ENCODE data around the gene CCDC88C.

The CCDC88C gene

GRCh38 chr14:91343051-91343450 lies 74.6 kb downstream of the CCDC88C start:
- DNase-seq (ENCODE audit: low read depth), result no peak

GRCh38 chr14:91342206-91342760 lies 75.3 kb downstream of the CCDC88C start:
- no peak for DNase-seq (ENCODE audit: low read depth)

DNA sequence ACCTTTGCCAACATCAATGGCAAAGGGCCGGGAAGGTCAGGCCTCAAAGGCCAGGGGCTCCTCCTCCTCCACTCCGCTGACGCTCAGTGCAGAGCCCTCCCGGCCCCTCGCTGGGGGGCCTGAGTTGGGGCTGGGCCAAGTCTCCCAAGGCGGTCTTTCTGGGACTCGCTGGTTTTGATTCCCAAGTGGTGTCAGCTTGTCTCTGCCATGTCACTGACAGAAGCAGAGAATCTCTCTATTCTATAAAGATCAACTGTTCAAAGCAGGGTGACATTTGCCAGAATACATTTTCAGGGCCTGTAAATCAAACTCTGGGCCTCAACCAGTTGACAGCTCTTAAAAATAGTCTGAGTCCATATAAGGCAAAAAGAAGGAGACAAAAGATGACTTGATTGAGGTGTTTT lies 75.9 kb downstream of the CCDC88C start:
- no peak for DNase-seq (ENCODE audit: low read depth)

DNA sequence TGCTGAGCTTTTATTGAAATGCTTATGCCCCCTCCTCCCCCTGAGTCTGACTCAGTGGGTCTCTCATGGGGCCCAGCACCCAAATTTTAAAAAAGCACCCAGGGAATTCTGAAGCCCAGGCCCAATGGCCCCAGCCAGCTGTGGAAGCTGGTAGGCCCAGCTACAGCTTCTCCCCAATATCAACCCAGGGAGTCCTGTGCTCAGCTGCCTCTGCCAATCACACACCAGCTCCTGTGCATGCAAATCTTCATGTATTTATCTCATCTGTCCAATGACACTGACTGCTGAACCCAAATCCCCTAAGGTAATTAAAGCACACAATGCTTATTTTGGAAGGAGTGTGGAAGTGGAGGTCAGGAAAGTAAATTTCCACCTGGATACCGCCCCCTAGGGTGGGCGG lies 76.3 kb downstream of the CCDC88C start:
- no peak for DNase-seq (ENCODE audit: low read depth)

DNA sequence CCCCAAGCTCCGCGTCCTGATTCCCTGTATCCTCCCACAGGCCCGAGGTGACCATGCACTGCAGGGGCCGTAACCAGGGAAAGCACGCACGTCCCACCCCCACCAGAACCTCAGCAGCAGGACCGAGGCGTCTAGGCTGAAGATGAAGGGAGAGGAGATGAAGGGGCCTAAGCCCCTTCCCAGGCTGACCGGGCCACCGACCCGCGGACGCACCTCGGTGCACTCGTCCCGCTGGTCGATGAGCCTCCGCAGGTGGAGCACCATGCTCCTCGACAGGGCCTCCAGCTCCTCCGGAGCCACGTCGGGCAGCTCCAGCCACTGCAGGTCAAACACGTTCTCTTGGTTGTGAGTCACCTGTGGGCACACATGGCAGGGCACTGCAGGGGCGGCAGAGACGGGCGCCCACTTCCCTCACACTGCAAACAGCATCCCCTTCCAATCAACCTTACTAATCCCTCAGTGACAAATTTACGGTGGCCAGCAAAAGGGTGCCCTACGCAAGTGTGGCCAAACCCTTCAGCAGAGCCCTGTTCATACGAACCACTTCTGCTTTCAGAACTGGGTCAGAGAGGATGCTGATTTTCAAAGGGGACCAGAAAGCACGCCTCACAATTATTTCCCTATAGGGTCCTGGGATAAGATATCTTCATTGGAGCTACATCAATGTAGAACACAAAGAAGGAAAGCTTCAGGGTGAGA lies 77.8 kb downstream of the CCDC88C start:
- no peak for DNase-seq (ENCODE audit: low read depth)

GRCh38 chr14:91339076-91339475 lies 78.5 kb downstream of the CCDC88C start:
- DNase-seq (ENCODE audit: low read depth), result no peak

DNA sequence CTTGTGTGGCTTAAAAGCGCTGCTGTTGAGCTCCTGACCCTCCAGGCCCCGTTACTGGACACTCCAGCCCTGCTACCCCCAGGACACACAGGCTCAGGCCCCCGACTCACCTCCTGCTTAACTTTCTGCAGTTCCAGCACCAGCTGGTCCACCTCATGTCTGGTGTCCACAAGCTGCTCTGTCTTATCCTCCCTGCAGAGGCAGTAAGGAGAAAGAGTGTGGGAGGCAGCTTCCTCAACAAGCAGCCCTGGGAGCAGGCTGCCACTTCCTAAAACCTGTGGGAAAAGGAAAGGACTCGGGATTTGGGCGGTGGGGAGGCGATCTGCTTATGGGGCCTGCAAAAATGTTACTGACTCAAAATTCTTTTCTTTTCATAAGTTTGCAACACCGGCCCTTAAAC lies 79.2 kb downstream of the CCDC88C start:
- no peak for DNase-seq (ENCODE audit: low read depth)

DNA sequence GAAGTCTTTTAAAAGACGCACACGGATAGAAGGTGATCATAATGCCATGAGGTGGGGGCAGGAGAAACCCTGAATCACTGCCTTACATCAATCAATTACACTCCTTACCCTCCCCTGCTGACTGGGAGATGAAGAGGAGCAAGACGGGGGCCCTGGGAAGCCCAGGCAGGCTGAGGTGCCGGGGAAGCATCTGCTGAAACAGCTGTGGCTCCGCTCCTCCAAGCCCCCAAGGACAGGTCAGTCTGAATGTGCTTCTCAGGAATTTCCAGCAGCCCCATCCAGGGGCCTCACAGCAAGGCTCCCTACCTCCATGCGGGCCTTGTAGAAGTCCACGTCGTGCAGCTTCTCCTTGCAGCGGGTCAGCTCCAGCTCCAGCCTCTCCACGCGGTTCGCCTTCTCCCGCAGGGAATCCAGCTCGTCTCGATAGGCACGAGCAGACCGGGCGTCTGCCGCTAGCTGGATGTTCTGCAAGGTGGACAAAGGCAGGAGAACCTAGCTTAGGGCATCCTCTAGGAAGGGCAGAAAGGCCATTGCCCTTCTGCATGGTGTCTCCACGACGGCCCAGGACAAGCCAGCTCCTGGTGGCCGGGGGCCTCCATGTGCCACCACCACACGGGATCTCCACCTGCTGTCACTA lies 79.8 kb downstream of the CCDC88C start:
- no peak for DNase-seq (ENCODE audit: low read depth)

DNA sequence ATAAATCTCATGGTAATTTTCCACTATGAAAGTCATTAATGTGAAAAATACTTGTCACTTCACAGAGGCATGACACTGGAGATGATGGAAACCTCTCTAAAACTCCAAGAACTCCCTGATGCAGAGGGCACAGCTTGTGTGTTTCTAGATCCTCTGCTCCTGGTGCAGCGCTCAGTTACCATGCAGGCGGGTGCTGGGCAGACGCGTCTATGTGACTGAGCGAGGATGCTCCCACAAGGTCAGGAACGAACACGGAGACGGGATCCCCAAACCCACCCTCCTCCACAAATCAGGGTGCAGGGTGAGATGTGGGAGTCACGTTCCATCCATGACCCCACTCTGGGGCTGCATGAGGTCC lies 81.5 kb downstream of the CCDC88C start:
- DNase-seq (ENCODE audit: low read depth), result no peak

DNA sequence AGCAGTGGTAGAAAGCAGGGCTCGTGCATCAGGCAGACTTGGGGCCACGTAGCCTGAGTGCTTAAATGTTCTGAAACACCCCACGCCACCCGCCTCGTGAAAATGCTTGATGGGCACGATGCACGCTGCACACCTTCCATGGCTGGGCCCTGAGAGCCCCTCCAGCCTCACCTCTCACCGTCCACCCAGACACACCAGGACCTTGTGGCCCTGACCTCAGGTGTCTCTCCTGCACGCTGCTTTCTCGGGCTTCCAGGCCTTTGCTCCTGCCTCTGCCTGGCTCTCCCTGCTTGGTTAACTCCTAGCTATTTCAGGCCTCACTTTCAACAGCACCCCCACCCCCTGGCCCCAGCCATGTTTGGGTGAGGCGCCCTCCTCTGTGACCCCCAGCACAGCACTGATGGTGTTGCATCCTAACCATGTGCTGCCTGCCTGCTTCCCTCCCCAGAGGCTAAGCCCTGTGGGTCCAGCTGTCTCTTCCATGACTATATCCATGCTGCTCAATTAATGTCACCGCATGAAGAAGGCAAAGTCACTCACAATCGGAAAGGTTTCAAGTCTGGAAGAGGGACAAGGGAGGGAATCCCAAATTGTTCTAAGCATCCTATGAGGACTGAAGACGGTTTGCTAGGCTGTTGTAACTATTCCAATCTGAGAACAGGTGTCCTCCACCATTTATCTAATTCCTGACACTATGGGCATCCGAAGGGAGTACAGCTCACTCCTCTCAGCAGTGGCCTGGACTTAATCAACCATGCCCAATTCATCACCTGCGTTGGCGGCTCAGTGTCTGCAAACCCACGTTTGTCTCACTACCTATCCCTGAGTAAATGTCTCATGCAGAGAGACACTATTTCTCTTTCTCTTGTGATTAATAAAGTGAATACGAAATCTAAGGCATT lies 82.2 kb downstream of the CCDC88C start:
- DNase-seq (ENCODE audit: low read depth), result no peak

- no peak for DNase-seq (ENCODE audit: low read depth)
Observed at GRCh38 chr14:91333650-91334039, 84.0 kb downstream of the CCDC88C start.

GRCh38 chr14:91332986-91333649 lies 84.5 kb downstream of the CCDC88C start:
- no peak for DNase-seq (ENCODE audit: low read depth)

- DNase-seq (ENCODE audit: low read depth), result no peak
Observed at GRCh38 chr14:91332171-91332985, 85.2 kb downstream of the CCDC88C start.

- DNase-seq (ENCODE audit: low read depth), result no peak
Observed at GRCh38 chr14:91331721-91332120, 85.9 kb downstream of the CCDC88C start.

- no peak for DNase-seq (ENCODE audit: low read depth)
Observed at GRCh38 chr14:91330856-91331255, 86.8 kb downstream of the CCDC88C start.

DNA sequence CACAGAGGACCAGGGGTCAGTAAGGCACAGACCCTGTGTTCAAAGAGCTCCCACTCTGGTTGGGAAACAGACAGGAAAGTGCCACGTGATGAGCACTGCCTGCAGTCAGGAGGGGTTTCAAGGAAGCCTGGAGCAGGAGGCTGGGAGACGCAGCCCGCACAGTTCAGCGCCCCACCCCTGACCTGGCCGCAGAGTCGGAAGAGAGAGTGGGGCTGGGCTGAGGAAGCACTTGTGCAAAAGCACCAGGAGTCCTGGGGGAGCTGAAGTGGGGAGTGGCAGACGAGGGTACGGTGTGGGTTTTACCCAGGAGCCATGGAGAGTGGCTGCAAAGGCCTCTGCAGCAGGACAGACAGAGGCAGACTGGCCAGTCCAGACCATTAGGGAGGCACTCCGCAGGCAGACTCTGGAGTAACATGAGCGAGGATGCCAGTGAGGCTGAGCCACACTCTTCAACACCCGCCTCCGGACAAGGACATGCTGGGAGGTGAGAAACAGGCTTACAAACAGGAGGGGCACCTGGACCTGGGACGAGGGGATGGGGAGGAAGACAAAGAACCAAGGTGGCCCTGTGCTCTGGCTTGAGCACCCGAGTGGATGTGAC lies 87.4 kb downstream of the CCDC88C start:
- no peak for DNase-seq (ENCODE audit: low read depth)

- no peak for DNase-seq (ENCODE audit: low read depth)
Observed at GRCh38 chr14:91329486-91330014, 88.1 kb downstream of the CCDC88C start.

DNA sequence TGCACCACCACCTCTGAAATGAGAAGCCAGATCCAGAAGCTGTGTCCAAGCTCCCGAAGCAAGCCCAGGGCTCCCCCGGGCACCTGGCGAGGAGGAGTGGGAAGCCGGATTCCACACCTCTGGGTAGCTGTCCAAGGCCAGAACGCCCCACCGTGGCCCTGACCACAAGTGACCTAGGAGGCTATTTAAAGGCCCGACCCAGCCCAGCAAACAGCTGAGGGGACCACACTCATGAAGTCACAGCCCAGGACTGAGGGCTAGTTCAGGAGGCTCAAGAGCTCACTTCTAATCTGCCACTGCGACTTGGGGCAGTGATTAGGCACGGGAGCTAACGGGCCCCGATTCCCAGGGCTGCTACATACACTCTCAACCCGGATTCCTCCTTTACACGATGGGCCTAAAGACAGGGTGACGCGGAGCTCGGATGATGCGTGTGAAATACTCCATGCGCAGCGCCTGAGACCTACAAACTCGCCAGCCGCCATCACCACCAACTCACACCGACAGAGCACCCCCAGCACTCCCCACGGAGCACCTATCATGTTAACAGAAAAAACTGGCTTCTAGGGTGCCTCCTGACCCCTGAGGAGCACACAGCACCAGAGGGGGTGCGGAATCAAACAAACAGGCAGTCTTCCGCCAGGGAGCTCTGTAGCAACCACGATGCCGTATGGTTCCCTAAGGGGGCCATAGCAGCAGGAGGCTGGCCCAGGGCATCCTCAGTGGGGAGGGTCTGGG lies 89.1 kb downstream of the CCDC88C start:
- DNase-seq (ENCODE audit: low read depth), result no peak

- DNase-seq (ENCODE audit: low read depth), result no peak
Observed at GRCh38 chr14:91327661-91328312, 89.8 kb downstream of the CCDC88C start.
